Right hindlimb (tissue), 1 donor: Measurements from ENCODE around the gene PROM1.

Experiments
- DNase-seq: peaks from one replicate; pipeline ENCODE4 v3.0.0-alpha.2; 2018

PROM1 gene

GRCh38 chr4:15982842-15983524 lies 100.8 kb downstream of the PROM1 start:
- DNase-seq: no peak

- no peak for DNase-seq
Observed at GRCh38 chr4:15976456-15977447, 107.1 kb downstream of the PROM1 start.

GRCh38 chr4:15971068-15971801 lies 112.6 kb downstream of the PROM1 start:
- DNase-seq: no peak

GRCh38 chr4:15968551-15969300 lies 115.1 kb downstream of the PROM1 start:
- no peak for DNase-seq

GRCh38 chr4:15965325-15965724 lies 118.5 kb downstream of the PROM1 start:
- no peak for DNase-seq

GRCh38 chr4:15964159-15964558 lies 119.7 kb downstream of the PROM1 start:
- DNase-seq: no peak

- no peak for DNase-seq
Observed at GRCh38 chr4:15963576-15963975, 120.2 kb downstream of the PROM1 start.

GRCh38 chr4:15963001-15963451 lies 120.8 kb downstream of the PROM1 start, which contains the start of gene FGFBP2:
TSS of gene FGFBP2 (minus strand) at chr4:15963175. CDS start at chr4:15963129, 46 bp downstream.
- DNase-seq: peak; percentile 72

GRCh38 chr4:15961781-15962510 lies 121.9 kb downstream of the PROM1 start:
- DNase-seq: peak; percentile 34

- DNase-seq: no peak
Observed at GRCh38 chr4:15958562-15958961, 125.3 kb downstream of the PROM1 start.

- DNase-seq: peak; percentile 62
Observed at GRCh38 chr4:15956179-15956850, 127.5 kb downstream of the PROM1 start.

- DNase-seq: no peak
Observed at GRCh38 chr4:15955670-15956069, 128.2 kb downstream of the PROM1 start.

- DNase-seq: no peak
Observed at GRCh38 chr4:15953625-15954024, 130.2 kb downstream of the PROM1 start.

GRCh38 chr4:15951781-15952180 lies 132.0 kb downstream of the PROM1 start:
- no peak for DNase-seq

GRCh38 chr4:15948826-15949225 lies 135.0 kb downstream of the PROM1 start:
- no peak for DNase-seq

- DNase-seq: no peak
Observed at GRCh38 chr4:15947684-15948083, 136.1 kb downstream of the PROM1 start.

- no peak for DNase-seq
Observed at GRCh38 chr4:15945516-15945915, 138.3 kb downstream of the PROM1 start.

GRCh38 chr4:15944895-15945294 lies 138.9 kb downstream of the PROM1 start:
- no peak for DNase-seq

GRCh38 chr4:15942283-15942682 lies 141.5 kb downstream of the PROM1 start:
- no peak for DNase-seq

GRCh38 chr4:15938640-15939039 lies 145.2 kb downstream of the PROM1 start, which contains the start of gene FGFBP1:
TSS of gene FGFBP1 (minus strand) at chr4:15938740. CDS start at chr4:15936632, 2,108 bp downstream.
- DNase-seq: no peak

GRCh38 chr4:15938182-15938581 lies 145.6 kb downstream of the PROM1 start:
- no peak for DNase-seq
